Measurements from ENCODE around the gene ELAVL2.
"Not testable (repeated sequence)": the region's sequence is repeated elsewhere in the genome, so short reads cannot be mapped to it uniquely, and the experiment has no call there.

The ELAVL2 gene

GRCh38 chr9:23769307-23769935 is 56.6 kb downstream of the ELAVL2 start:
- DNase-seq, result no peak

- no peak for DNase-seq
Measured at GRCh38 chr9:23768861-23769260, 57.2 kb downstream of the ELAVL2 start.

GRCh38 chr9:23766613-23767012 is 59.4 kb downstream of the ELAVL2 start:
- DNase-seq, result no peak

- DNase-seq, result no peak
Measured at GRCh38 chr9:23765561-23765960, 60.5 kb downstream of the ELAVL2 start.

- DNase-seq, result peak; percentile 72
Measured at GRCh38 chr9:23764219-23764618, 61.8 kb downstream of the ELAVL2 start.

GRCh38 chr9:23754551-23754950 is 71.5 kb downstream of the ELAVL2 start:
- DNase-seq, result no peak

GRCh38 chr9:23752859-23753258 is 73.2 kb downstream of the ELAVL2 start:
- no peak for DNase-seq

GRCh38 chr9:23751633-23752032 is 74.4 kb downstream of the ELAVL2 start:
- DNase-seq, result no peak

- no peak for DNase-seq
Measured at GRCh38 chr9:23750808-23751207, 75.2 kb downstream of the ELAVL2 start.

GRCh38 chr9:23747088-23748075 is 78.7 kb downstream of the ELAVL2 start:
- peak; percentile 26 for DNase-seq

- DNase-seq, result no peak
Measured at GRCh38 chr9:23746317-23746716, 79.7 kb downstream of the ELAVL2 start.

- no peak for DNase-seq
Measured at GRCh38 chr9:23743036-23743435, 83.0 kb downstream of the ELAVL2 start.

GRCh38 chr9:23741351-23741750 is 84.7 kb downstream of the ELAVL2 start:
- DNase-seq, result no peak

GRCh38 chr9:23740531-23740930 is 85.5 kb downstream of the ELAVL2 start:
- DNase-seq, result no peak

GRCh38 chr9:23739753-23740152 is 86.3 kb downstream of the ELAVL2 start:
- peak; percentile 43 for DNase-seq

GRCh38 chr9:23736293-23736692 is 89.7 kb downstream of the ELAVL2 start:
- no peak for DNase-seq

GRCh38 chr9:23733495-23734078 is 92.5 kb downstream of the ELAVL2 start:
- DNase-seq, result no peak

GRCh38 chr9:23731353-23731752 is 94.7 kb downstream of the ELAVL2 start:
- no peak for DNase-seq

- no peak for DNase-seq
Measured at GRCh38 chr9:23730364-23730763, 95.7 kb downstream of the ELAVL2 start.

GRCh38 chr9:23728736-23729135 is 97.3 kb downstream of the ELAVL2 start:
- DNase-seq, result no peak

GRCh38 chr9:23725279-23725946 is 100.6 kb downstream of the ELAVL2 start:
- DNase-seq, result no peak

- no peak for DNase-seq
Measured at GRCh38 chr9:23723672-23724071, 102.4 kb downstream of the ELAVL2 start.

GRCh38 chr9:23723048-23723447 is 103.0 kb downstream of the ELAVL2 start:
- not testable (repeated sequence) for DNase-seq

Data from NCI-H1694 treated with DMSO at 0.1 percent for 48 hours (cell line).